ENCODE measurements around the gene SLC4A9.

DNA sequence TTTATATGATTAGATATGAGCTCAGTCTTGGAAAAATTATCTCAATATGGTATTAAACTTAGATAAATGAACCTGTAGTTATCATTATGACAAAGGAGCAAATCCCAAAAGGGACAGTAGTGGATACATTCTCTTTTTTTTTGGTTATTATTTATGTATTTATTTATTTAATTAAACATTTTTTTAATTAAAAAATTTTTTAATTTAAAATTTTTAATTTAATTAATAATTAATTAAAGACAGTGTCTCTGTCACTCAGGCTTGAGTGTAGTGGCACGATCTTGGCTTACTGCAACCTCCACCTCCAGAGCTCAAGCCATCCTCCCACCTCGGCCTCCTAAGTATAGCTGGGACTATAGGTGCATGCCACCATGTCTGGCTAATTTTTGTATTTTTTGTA is 57.2 kb downstream of the SLC4A9 start:
- TF ChIP-seq, protein P1, sequence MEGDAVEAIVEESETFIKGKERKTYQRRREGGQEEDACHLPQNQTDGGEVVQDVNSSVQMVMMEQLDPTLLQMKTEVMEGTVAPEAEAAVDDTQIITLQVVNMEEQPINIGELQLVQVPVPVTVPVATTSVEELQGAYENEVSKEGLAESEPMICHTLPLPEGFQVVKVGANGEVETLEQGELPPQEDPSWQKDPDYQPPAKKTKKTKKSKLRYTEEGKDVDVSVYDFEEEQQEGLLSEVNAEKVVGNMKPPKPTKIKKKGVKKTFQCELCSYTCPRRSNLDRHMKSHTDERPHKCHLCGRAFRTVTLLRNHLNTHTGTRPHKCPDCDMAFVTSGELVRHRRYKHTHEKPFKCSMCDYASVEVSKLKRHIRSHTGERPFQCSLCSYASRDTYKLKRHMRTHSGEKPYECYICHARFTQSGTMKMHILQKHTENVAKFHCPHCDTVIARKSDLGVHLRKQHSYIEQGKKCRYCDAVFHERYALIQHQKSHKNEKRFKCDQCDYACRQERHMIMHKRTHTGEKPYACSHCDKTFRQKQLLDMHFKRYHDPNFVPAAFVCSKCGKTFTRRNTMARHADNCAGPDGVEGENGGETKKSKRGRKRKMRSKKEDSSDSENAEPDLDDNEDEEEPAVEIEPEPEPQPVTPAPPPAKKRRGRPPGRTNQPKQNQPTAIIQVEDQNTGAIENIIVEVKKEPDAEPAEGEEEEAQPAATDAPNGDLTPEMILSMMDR (IDR thresholded peaks at IDR 0.05): no peak
- TF ChIP-seq POLR2A (IDR thresholded peaks at IDR 0.05) (no peak), EP300 (IDR thresholded peaks at IDR 0.05) (no peak), POLR2AphosphoS5 (IDR thresholded peaks at IDR 0.05) (no peak)
